ENCODE data around the gene SPRR2E. TPM values are rescaled to one million over a fixed set of nuclear protein-coding genes. Genes with fewer than 3 reads are reported as not detected.
"Not testable (repeated sequence)": the region's sequence is repeated elsewhere in the genome, so short reads cannot be mapped to it uniquely, and the experiment has no call there.

The SPRR2E gene
- total RNA-seq, 1 donor from 2014 or later = not detected

- ATAC-seq (no peak), DNase-seq (ENCODE audit: low spot score) (no peak)
- intact Hi-C loops (cut with DNase I) = no loop called here
These were observed 21.3 kb downstream of the SPRR2E start for GRCh38 chr1:153072806-153073726.

GRCh38 chr1:153071511-153071910, 22.8 kb downstream of the SPRR2E start, which contains the start of gene SPRR2B:
SPRR2B (minus strand) TSS chr1:153071611; CDS start chr1:153070839, 772 bp downstream.
- intact Hi-C loops (cut with DNase I) = no loop called here
- ATAC-seq = no peak
- no peak for DNase-seq (ENCODE audit: low spot score)

- ATAC-seq = no peak
- intact Hi-C loops (cut with DNase I) = no loop called here
- no peak for DNase-seq (ENCODE audit: low spot score)
These were observed 24.1 kb downstream of the SPRR2E start for GRCh38 chr1:153070243-153070642.

GRCh38 chr1:153058826-153059784, 35.2 kb downstream of the SPRR2E start:
- DNase-seq (ENCODE audit: low spot score) (no peak), ATAC-seq (no peak)
- intact Hi-C loops (cut with DNase I) = no loop called here

- no peak for DNase-seq (ENCODE audit: low spot score)
- intact Hi-C loops (cut with DNase I) = no loop called here
- ATAC-seq = no peak
These were observed 36.2 kb downstream of the SPRR2E start for GRCh38 chr1:153058154-153058553.

GRCh38 chr1:153057375-153057774, 37.0 kb downstream of the SPRR2E start, which contains the start of gene SPRR2A:
SPRR2A (minus strand) TSS chr1:153057512; CDS start chr1:153056735, 777 bp downstream.
- intact Hi-C loops (cut with DNase I) = no loop called here

GRCh38 chr1:153056111-153056510, 38.2 kb downstream of the SPRR2E start:
- ATAC-seq; intact Hi-C loops (cut with DNase I); DNase-seq (ENCODE audit: low spot score): not testable (repeated sequence)

More at GRCh38 chr1:153057375-153057774, 37.0 kb downstream of the SPRR2E start, which contains the start of gene SPRR2A:
- ATAC-seq = no peak
- no peak for DNase-seq (ENCODE audit: low spot score)

- ATAC-seq (no peak), DNase-seq (ENCODE audit: low spot score) (no peak)
- intact Hi-C loops (cut with DNase I) = no loop called here
These were observed 45.1 kb downstream of the SPRR2E start for GRCh38 chr1:153049211-153049610.

Other genes with a start within 250 kb of the SPRR2E start
- gene LCE7A, start 234.5 kb downstream of the SPRR2E start, total RNA-seq = not detected
- gene SMCP, start 216.2 kb downstream of the SPRR2E start, total RNA-seq = not detected
- not detected for gene IVL, start 186.0 kb downstream of the SPRR2E start, total RNA-seq
- gene SPRR5, start 147.3 kb downstream of the SPRR2E start, total RNA-seq = not detected
- not detected for gene SPRR4, start 123.9 kb downstream of the SPRR2E start, total RNA-seq
- gene SPRR1A, start 110.4 kb downstream of the SPRR2E start, total RNA-seq = not detected
- 0.45 TPM for gene SPRR3, start 92.8 kb downstream of the SPRR2E start, total RNA-seq
- gene SPRR1B, start 63.3 kb downstream of the SPRR2E start, total RNA-seq = not detected
- not detected for gene SPRR2D, start 53.4 kb downstream of the SPRR2E start, total RNA-seq
- 0.67 TPM for gene SPRR2A, start 37.0 kb downstream of the SPRR2E start, total RNA-seq
- gene SPRR2B, start 22.9 kb downstream of the SPRR2E start, total RNA-seq = not detected
- not detected for gene SPRR2F, start 19.0 kb upstream of the SPRR2E start, total RNA-seq
- not detected for gene SPRR2G, start 56.4 kb upstream of the SPRR2E start, total RNA-seq
- not detected for gene LELP1, start 108.9 kb upstream of the SPRR2E start, total RNA-seq
- gene PRR9, start 123.1 kb upstream of the SPRR2E start, total RNA-seq = not detected
- not detected for gene LORICRIN, start 165.2 kb upstream of the SPRR2E start, total RNA-seq
- not detected for gene PGLYRP3, start 218.4 kb upstream of the SPRR2E start, total RNA-seq

Data from sciatic nerve (tissue), 2 donors.